ENCODE measurements around the gene CLCN5.

- TF ChIP-seq CTCF (IDR thresholded peaks at IDR 0.05; ENCODE audit: low read length) (no peak), EZH2 (optimal IDR thresholded peaks at IDR 0.05; ENCODE audit: low read depth, low read length) (no peak), EZH2phosphoT487 (IDR thresholded peaks at IDR 0.05; ENCODE audit: low read length) (no peak)
These were observed 69.4 kb downstream of the CLCN5 start for GRCh38 chrX:49991758-49992157.
